Naive thymus-derived CD8-positive, alpha-beta T cell (primary cell): ENCODE measurements around the gene AFF3. TPM values are rescaled to one million over a fixed set of nuclear protein-coding genes. Genes with fewer than 3 reads are reported as not detected.

Source experiments
- ATAC-seq, 2 donors: fragments of 150-1000 bp; cut with Tn5 transposase in 1 of 2; sonication (Bioruptor Pico), chemical (Tn5 transposase) in 1 of 2; 1 replicate in 1 of 2; 2 replicates in 1 of 2; pipeline ENCODE4 v1.10.0; 2021; ENCODE audit warnings: mild to moderate bottlenecking in 2 of 2, moderate library complexity in 2 of 2
- POLR2A ChIA-PET: fragments of 350-600 bp; sonication (Branson Sonifier 250); formaldehyde crosslinking; loops from one replicate; lab custom pipeline; 2021; ENCODE audit warnings: antibody characterized with exemption; lab: Charles Lee
- DNase-seq, 10 donors: peaks; one replicate each; pipeline versions ENCODE4 v3.0.0 to v3.0.0-alpha.2; 2020 to 2022
- H3K27ac Mint-ChIP-seq, 10 donors: one replicate each; pipeline ENCODE4 v1.8.0; 2020 to 2022; ENCODE audit warnings: mild to moderate bottlenecking in 10 of 10, mixed read lengths in 10 of 10, moderate library complexity in 4 of 10, inconsistent platforms in 1 of 10
- H3K27me3 Mint-ChIP-seq, 5 donors: one replicate each; pipeline ENCODE4 v1.8.0; 2021 to 2022; ENCODE audit warnings: mixed read lengths in 5 of 5
- H3K36me3 Mint-ChIP-seq, 3 donors: one replicate each; pipeline ENCODE4 v1.8.0; 2020 to 2022; ENCODE audit warnings: mixed read lengths in 3 of 3, mild to moderate bottlenecking in 2 of 3, inconsistent platforms in 1 of 3
- H3K4me1 Mint-ChIP-seq, 4 donors: one replicate each; pipeline ENCODE4 v1.8.0; 2021 to 2022; ENCODE audit warnings: mixed read lengths in 4 of 4
- H3K4me3 Mint-ChIP-seq, 10 donors: one replicate each; pipeline ENCODE4 v1.8.0; 2020 to 2022; ENCODE audit warnings: mild to moderate bottlenecking in 10 of 10, mixed read lengths in 10 of 10, moderate library complexity in 6 of 10, inconsistent platforms in 1 of 10
- H3K9me3 Mint-ChIP-seq, 9 donors: one replicate each; pipeline ENCODE4 v1.8.0; 2020 to 2022; ENCODE audit warnings: mixed read lengths in 9 of 9, mild to moderate bottlenecking in 3 of 9, inconsistent platforms in 1 of 9, moderate library complexity in 1 of 9
- polyA plus RNA-seq, 3 donors: library from polyadenylated mRNA; unstranded; fragments of 300-500 nt; fragmentation: Illumina TruSeq; gene quantifications; one replicate each; pipeline ENCODE4 v1.2.3, GENCODE V29; 2021
- total RNA-seq, 8 experiments: library from RNA in 2 of 8; stranded (reverse) in 2 of 8; gene quantifications; one replicate each; pipeline ENCODE4 v1.2.3 and lab custom pipeline; 2021 to 2026

AFF3 gene
- total and polyA plus RNA-seq, 5 experiments from 2014 or later: 0.50 to 11.9 (median 2.8) TPM

GRCh38 chr2:100062336-100062735 lies 80.1 kb downstream of the AFF3 start:
- Mint-ChIP-seq H3K9me3 (peaks cover 0 to 10% (median 2%) of the 10 kb centered on the region in 9 donors), H3K4me1 (peaks cover 3 to 43% (median 13%) of the 10 kb centered on the region in 4 donors), H3K27ac (peak overlapping the region in 2 of 10 donors; percentile 34 to 50), H3K4me3 (no peak overlapping the region), H3K27me3 (no peaks in the 10 kb centered on the region), H3K36me3 (no peaks in the 10 kb centered on the region)
- ATAC-seq: no peak
- no peak for DNase-seq
- POLR2A ChIA-PET: interaction anchor here (0.6 kb wide), 1 partner anchor 44 kb away, joined by 3 read pairs; no protein-coding TSS in a partner anchor

GRCh38 chr2:100060875-100061274 lies 81.5 kb downstream of the AFF3 start:
- DNase-seq (peak in 2 of 10 donors; percentile 15 to 43), ATAC-seq (peak in 1 of 2 donors; percentile 72)
- Mint-ChIP-seq H3K4me3 (no peak overlapping the region), H3K4me1 (peaks cover 3 to 38% (median 13%) of the 10 kb centered on the region in 4 donors), H3K9me3 (peaks cover 0 to 10% (median 2%) of the 10 kb centered on the region in 9 donors), H3K27ac (peak overlapping the region in 4 of 10 donors; percentile 2 to 75 (median 63)), H3K36me3 (no peaks in the 10 kb centered on the region), H3K27me3 (peaks cover 0 to 6% (median 0%) of the 10 kb centered on the region in 5 donors)
- POLR2A ChIA-PET: no interaction called here

GRCh38 chr2:100059638-100060037 lies 82.8 kb downstream of the AFF3 start:
- DNase-seq (no peak), ATAC-seq (no peak)
- POLR2A ChIA-PET: no interaction called here
- Mint-ChIP-seq H3K27ac (peak overlapping the region in 1 of 10 donors; percentile 32), H3K9me3 (peaks cover 0 to 10% (median 2%) of the 10 kb centered on the region in 9 donors), H3K4me3 (no peak overlapping the region), H3K4me1 (peaks cover 3 to 37% (median 13%) of the 10 kb centered on the region in 4 donors), H3K27me3 (peaks cover 0 to 7% (median 0%) of the 10 kb centered on the region in 5 donors), H3K36me3 (no peaks in the 10 kb centered on the region)

- H3K4me1 Mint-ChIP-seq: peaks cover 3 to 33% (median 13%) of the 10 kb centered on the region in 4 donors
- peaks cover 0 to 7% (median 0%) of the 10 kb centered on the region in 5 donors for H3K27me3 Mint-ChIP-seq
- POLR2A ChIA-PET: no interaction called here
- no peaks in the 10 kb centered on the region for H3K36me3 Mint-ChIP-seq
- peaks cover 0 to 4% (median 0%) of the 10 kb centered on the region in 9 donors for H3K9me3 Mint-ChIP-seq
- DNase-seq (no peak), ATAC-seq (no peak)
- no peak overlapping the region for H3K4me3 Mint-ChIP-seq
- H3K27ac Mint-ChIP-seq: no peak overlapping the region
Observed at GRCh38 chr2:100057901-100058261, 84.5 kb downstream of the AFF3 start.

GRCh38 chr2:100054426-100054825 lies 88.0 kb downstream of the AFF3 start:
- Mint-ChIP-seq H3K36me3 (peaks cover 0 to 2% (median 0%) of the 10 kb centered on the region in 3 donors), H3K27ac (no peak overlapping the region), H3K4me3 (no peak overlapping the region), H3K4me1 (peaks cover 0 to 6% (median 2%) of the 10 kb centered on the region in 4 donors), H3K27me3 (peaks cover 0 to 7% (median 0%) of the 10 kb centered on the region in 5 donors), H3K9me3 (no peaks in the 10 kb centered on the region)
- no peak for ATAC-seq
- POLR2A ChIA-PET: no interaction called here
- DNase-seq: no peak

GRCh38 chr2:100053087-100053885 lies 89.1 kb downstream of the AFF3 start:
- POLR2A ChIA-PET: no interaction called here
- peaks cover 0 to 2% (median 0%) of the 10 kb centered on the region in 4 donors for H3K4me1 Mint-ChIP-seq
- no peak overlapping the region for H3K4me3 Mint-ChIP-seq
- H3K27ac Mint-ChIP-seq: no peak overlapping the region
- no peaks in the 10 kb centered on the region for H3K9me3 Mint-ChIP-seq
- DNase-seq (no peak), ATAC-seq (no peak)
- peaks cover 0 to 7% (median 0%) of the 10 kb centered on the region in 5 donors for H3K27me3 Mint-ChIP-seq
- peaks cover 0 to 2% (median 0%) of the 10 kb centered on the region in 3 donors for H3K36me3 Mint-ChIP-seq

- POLR2A ChIA-PET: no interaction called here
- no peak overlapping the region for H3K4me3 Mint-ChIP-seq
- peaks cover 0 to 2% (median 0%) of the 10 kb centered on the region in 4 donors for H3K4me1 Mint-ChIP-seq
- peaks cover 0 to 7% (median 0%) of the 10 kb centered on the region in 5 donors for H3K27me3 Mint-ChIP-seq
- ATAC-seq (no peak), DNase-seq (no peak)
- no peaks in the 10 kb centered on the region for H3K9me3 Mint-ChIP-seq
- H3K36me3 Mint-ChIP-seq: peaks cover 0 to 2% (median 0%) of the 10 kb centered on the region in 3 donors
- H3K27ac Mint-ChIP-seq: no peak overlapping the region
Observed at GRCh38 chr2:100052650-100053049, 89.7 kb downstream of the AFF3 start.

GRCh38 chr2:100051253-100051652 lies 91.1 kb downstream of the AFF3 start:
- no peak overlapping the region for H3K4me3 Mint-ChIP-seq
- H3K27me3 Mint-ChIP-seq: peaks cover 0 to 4% (median 0%) of the 10 kb centered on the region in 5 donors
- POLR2A ChIA-PET: no interaction called here
- ATAC-seq: no peak
- H3K27ac Mint-ChIP-seq: no peak overlapping the region
- peaks cover 0 to 2% (median 0%) of the 10 kb centered on the region in 4 donors for H3K4me1 Mint-ChIP-seq
- DNase-seq: no peak
- peaks cover 0 to 2% (median 0%) of the 10 kb centered on the region in 3 donors for H3K36me3 Mint-ChIP-seq
- no peaks in the 10 kb centered on the region for H3K9me3 Mint-ChIP-seq

GRCh38 chr2:100050685-100051084 lies 91.7 kb downstream of the AFF3 start:
- H3K4me3 Mint-ChIP-seq: no peak overlapping the region
- ATAC-seq (no peak), DNase-seq (no peak)
- POLR2A ChIA-PET: no interaction called here
- no peak overlapping the region for H3K27ac Mint-ChIP-seq
- H3K9me3 Mint-ChIP-seq: no peaks in the 10 kb centered on the region
- no peaks in the 10 kb centered on the region for H3K27me3 Mint-ChIP-seq
- peaks cover 0 to 2% (median 0%) of the 10 kb centered on the region in 3 donors for H3K36me3 Mint-ChIP-seq
- H3K4me1 Mint-ChIP-seq: peaks cover 0 to 2% (median 0%) of the 10 kb centered on the region in 4 donors

- POLR2A ChIA-PET: interaction anchor here (0.7 kb wide), 1 partner anchor 1816 kb away, joined by 3 read pairs; no protein-coding TSS in a partner anchor
- Mint-ChIP-seq H3K4me1 (no peaks in the 10 kb centered on the region), H3K4me3 (no peak overlapping the region), H3K27ac (no peak overlapping the region), H3K27me3 (peaks cover 0 to 2% (median 0%) of the 10 kb centered on the region in 5 donors), H3K9me3 (no peaks in the 10 kb centered on the region), H3K36me3 (no peaks in the 10 kb centered on the region)
- no peak for ATAC-seq
- DNase-seq: no peak
Observed at GRCh38 chr2:100046961-100047947, 95.1 kb downstream of the AFF3 start.

GRCh38 chr2:100045000-100045399 lies 97.4 kb downstream of the AFF3 start:
- DNase-seq (no peak), ATAC-seq (no peak)
- peaks cover 0 to 3% (median 0%) of the 10 kb centered on the region in 5 donors for H3K27me3 Mint-ChIP-seq
- H3K4me3 Mint-ChIP-seq: no peak overlapping the region
- no peaks in the 10 kb centered on the region for H3K9me3 Mint-ChIP-seq
- no peaks in the 10 kb centered on the region for H3K36me3 Mint-ChIP-seq
- H3K4me1 Mint-ChIP-seq: peaks cover 0 to 2% (median 0%) of the 10 kb centered on the region in 4 donors
- H3K27ac Mint-ChIP-seq: no peak overlapping the region
- POLR2A ChIA-PET: no interaction called here

GRCh38 chr2:100043891-100044255 lies 98.5 kb downstream of the AFF3 start:
- Mint-ChIP-seq H3K4me1 (peaks cover 0 to 3% (median under 1%) of the 10 kb centered on the region in 4 donors), H3K27ac (no peak overlapping the region), H3K36me3 (no peaks in the 10 kb centered on the region), H3K4me3 (no peak overlapping the region), H3K9me3 (no peaks in the 10 kb centered on the region), H3K27me3 (peaks cover 0 to 3% (median 0%) of the 10 kb centered on the region in 5 donors)
- DNase-seq (no peak), ATAC-seq (no peak)
- POLR2A ChIA-PET: no interaction called here
